IPS-18c (cell line): Measurements from ENCODE around the gene SIK1.
"Not testable (repeated sequence)": the region's sequence is repeated elsewhere in the genome, so short reads cannot be mapped to it uniquely, and the experiment has no call there.

Experiments used
- H3K4me3 ChIP-seq: 2 replicates; pipeline ENCODE4 v1.7.0; 2013; ENCODE audit warnings: low read depth, mild to moderate bottlenecking, low read length, moderate library complexity; ENCODE audit not compliant: insufficient read depth
- H3K9me3 ChIP-seq: one replicate; pipeline ENCODE4 v1.6.1; 2013; ENCODE audit warnings: mild to moderate bottlenecking, low read length, moderate library complexity; ENCODE audit not compliant: control insufficient read depth, insufficient read depth

Gene SIK1

GRCh38 chr21:43444524-43444923 is 17.6 kb upstream of the SIK1 start:
- not testable (repeated sequence) for H3K4me3 ChIP-seq, H3K9me3 ChIP-seq

DNA sequence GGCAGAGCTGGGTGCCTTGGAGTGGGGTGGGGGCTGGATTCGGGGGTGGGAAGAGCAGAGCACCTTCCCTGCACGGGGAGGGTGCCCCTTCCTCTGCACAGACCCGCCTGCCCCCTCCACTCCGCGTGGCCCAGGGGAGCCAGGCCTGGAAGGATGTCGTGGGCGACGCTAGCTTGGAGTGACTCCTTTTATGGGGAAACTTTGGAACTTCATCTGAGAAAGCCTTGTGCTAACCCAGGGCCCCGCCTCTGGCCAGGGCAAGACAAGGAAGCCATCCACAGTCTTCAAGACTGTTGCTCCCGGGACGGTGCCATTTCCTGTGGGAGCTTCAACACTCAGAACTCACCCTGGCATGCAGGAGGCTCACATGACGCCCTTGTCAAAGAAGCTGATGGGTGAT is 15.6 kb upstream of the SIK1 start:
- H3K9me3 ChIP-seq, H3K4me3 ChIP-seq: not testable (repeated sequence)

DNA sequence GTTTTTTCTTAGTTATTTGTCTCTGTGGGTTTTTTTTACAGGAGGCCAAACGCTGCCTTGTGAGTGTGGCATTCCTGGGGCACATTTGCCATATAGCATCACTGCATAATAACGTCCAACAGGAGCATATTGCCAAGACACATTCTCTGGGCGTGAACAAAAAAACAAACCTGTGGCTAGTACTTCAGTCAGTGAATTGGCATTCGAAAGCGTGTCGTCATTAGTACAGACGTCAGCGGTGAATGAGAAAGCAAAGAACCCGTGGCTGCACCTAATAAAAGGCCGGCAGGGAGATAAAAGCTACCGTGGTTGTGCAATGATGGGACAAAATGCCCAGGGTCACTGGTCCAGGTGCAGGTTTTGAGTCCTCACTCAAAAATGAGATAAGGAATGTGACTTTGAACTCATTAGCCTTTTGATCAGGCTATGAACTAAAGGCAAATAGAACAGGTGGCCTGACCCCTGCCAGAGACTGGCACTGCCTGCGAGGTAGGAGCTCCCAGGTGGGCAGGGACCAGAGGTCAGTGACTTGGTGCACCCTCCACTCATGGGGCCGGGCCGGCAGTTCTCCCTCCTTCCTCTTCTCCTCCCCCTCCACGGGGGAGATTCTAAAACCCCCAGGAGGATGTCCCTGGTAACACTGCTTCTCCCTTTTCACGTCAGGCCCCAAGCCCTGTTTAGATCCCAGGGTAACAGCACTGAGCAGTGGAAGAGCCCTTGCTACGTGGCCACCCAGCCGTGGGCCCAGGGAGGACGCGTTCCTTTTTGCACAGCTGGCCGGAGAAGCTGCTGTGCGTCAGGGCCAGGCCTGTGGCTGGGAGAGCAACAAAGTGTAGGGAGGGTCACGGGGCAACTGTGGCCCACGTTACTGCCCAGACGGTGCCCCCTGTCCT is 14.2 kb upstream of the SIK1 start:
- not testable (repeated sequence) for H3K9me3 ChIP-seq, H3K4me3 ChIP-seq

DNA sequence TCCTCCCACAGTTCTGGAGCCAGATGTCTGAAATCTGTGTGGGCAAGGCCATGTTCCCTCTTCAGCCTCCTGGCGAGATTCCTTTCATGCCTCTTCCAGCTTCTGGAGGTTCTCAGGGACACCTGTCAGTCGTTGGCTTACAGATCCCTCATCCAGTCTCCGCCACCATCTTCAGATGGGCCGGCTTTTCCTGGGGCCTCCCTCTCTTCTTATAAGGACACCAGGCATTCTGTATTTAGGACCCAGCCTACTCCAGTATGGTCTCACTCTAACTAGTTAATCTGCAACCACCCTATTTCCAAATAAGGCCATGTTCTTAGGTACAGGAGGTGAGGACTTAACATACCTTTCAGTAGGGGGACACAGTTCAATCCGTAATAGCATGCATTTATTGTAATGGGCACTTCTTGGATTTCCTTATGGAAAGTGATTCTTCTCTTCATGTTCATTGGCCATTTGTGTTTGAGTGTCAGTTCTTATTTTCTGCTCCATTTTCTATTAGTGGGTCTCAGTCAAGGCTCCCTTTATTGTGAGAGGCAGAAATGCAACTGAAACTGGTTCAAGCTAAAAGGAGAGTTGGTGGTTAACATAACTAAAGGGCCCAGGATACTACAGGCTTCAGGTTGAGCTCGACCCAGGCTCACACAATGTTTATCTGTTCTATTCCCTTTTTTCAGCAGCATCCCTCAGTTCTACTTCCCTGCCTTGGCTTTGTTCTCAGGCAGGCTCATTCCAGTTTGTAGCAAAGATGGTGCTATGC is 12.6 kb upstream of the SIK1 start:
- not testable (repeated sequence) for H3K4me3 ChIP-seq, H3K9me3 ChIP-seq

DNA sequence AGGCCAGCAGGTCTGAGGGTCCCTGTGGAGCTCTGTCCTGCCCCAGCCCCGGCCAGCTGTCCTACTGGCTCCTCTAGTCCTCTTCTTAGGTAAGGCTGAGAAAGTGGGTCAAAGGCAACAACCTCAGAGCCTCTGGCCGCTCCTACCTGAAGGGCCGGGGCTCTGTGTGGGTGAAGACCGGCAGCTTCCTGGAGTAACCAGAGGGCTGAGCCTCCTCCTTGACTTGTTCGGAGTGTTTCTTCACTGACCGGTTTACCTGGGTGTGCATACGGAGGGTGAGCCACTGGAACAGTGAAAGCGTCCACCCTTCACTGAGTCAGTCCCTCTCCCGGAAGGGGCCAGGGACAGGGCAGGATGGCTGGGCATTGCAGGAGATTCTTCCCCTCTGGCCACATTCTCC is 9.3 kb upstream of the SIK1 start:
- H3K9me3 ChIP-seq, H3K4me3 ChIP-seq: not testable (repeated sequence)

DNA sequence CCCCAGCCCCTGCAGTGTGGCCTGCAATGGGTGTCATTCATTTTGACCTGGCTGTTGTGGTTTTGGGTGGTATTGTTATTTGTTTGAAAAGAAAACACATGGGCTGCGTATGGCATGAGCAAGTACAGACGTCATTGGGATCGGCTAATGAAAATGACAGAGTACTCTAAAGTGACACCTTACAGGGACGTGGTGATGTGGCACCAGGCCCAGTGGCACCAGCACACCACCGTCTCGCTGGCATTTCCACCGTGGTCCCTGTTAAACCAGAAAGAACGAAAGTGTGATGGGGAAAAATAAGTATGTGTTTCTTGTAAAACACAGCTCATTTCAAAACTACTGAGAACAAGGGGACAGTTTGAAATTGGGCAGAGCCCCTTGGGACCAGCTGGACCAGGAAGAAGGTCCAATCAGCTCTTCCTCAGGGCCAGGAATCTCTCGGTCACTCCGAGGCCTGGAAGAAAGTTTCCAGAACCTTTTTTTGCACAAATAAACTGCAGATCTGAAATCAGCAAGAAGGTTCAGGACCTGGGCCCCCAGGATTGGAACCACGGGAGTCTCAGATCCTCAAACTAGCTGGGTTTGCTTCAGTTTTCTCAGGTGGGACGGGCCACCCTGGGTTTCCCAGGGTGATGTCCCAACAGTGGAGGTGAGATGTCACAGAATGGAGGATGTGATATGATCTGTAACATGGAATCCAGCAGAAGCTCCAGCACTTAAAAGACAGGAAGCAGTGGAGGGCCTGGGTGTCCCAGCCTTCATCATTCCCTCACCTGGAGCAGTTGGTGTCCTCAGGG is 6.6 kb upstream of the SIK1 start:
- not testable (repeated sequence) for H3K4me3 ChIP-seq, H3K9me3 ChIP-seq

GRCh38 chr21:43430830-43431416 is 4.0 kb upstream of the SIK1 start:
- not testable (repeated sequence) for H3K9me3 ChIP-seq, H3K4me3 ChIP-seq

- H3K4me3 ChIP-seq, H3K9me3 ChIP-seq: not testable (repeated sequence)
Measured at GRCh38 chr21:43428964-43429363, 2.0 kb upstream of the SIK1 start.

DNA sequence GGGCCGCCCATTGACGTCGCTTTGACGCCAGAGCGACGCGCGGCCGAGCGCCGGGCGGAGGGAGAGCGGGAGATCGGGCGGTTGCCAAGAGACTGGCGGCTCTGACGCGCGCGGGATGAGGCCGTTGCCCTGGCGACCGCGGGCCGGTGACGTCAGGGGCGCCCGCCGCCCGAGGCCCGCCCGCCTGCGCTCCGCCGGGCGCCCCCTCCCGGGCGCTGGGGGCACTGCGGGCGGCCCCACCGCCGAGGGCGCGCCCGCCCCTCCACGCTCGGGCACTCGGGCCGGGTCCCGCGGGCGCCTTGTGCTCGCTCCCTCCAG is 270 bp upstream of the SIK1 start:
- not testable (repeated sequence) for H3K4me3 ChIP-seq, H3K9me3 ChIP-seq

GRCh38 chr21:43426004-43426403 is 927 bp downstream of the SIK1 start:
- not testable (repeated sequence) for H3K9me3 ChIP-seq, H3K4me3 ChIP-seq

DNA sequence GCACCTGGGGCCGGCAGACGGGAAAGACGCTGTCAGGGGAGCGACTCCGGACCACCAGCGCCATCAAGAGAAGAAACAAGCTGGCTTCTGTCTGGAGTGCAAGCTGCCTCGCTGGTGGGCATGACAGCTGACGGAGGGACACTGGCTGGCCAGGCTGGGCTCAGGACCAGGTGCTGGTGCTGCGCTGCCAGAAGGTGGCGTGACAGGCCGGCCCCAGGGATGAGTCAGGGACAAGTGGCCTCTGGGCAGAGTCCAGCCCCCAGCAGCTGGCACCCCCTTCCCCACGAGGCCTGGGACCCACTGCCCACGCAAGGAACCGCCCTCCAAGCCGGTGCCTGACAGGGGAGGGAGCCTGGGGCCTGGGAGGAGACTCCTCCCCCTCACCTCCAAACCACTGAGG is 7.5 kb downstream of the SIK1 start:
- not testable (repeated sequence) for H3K9me3 ChIP-seq, H3K4me3 ChIP-seq

DNA sequence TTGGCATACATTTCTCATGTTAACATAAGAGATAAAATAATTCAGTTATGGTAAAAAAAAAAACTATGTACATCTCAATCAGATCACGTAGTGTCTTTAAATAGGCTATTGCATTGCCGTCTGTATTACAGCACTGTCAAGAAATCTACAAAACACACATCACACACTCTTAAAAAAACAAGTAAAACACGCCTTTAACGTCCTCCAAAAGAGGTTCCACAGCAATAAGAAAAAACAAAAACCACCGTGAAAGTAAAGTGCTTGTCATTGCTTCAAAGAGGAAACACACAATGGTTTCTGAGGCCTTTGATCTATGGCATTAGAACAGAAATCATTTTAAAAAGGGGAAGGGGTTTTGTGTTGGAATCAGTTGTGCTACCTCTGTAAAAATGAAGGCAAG is 12.4 kb downstream of the SIK1 start:
- not testable (repeated sequence) for H3K9me3 ChIP-seq

DNA sequence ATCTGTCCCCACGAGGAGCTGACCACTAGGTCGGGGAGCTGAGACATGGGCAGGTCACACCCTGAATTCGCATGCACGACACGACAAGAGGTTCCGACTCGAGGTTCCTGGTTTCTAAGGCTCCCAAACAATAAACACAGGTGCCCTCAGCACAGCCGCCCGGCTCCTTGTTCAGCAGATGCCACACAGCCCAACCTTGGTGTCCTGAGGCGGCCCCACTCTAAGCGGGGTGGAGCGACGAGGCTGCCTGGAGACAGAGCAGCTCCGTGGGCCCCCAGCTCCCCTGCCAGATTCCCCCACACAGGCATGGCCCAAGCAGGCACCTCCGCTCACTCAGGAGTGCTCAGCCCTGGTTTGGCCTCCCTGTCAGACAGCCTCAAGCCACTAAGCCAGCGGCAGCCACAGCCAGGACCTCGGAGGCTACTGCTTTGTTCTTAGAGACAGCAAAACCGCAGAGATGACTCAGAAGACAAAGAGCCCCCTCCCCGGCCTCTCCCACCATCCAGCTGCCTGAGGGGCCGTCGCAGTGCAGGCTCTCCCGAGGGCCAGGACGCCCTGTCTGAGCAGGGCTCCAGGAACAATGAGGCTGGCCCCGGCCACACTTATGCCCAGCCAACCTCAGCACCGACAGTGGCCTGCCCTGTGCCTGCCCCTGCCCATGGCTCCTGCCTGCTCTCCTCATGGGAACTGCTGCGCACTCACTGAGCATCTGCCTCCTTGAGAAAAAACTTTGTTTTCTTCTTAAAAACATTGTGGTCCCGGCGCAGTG is 14.7 kb downstream of the SIK1 start:
- H3K9me3 ChIP-seq = not testable (repeated sequence)

More for the DNA sequence above, 12.4 kb downstream of the SIK1 start:
- not testable (repeated sequence) for H3K4me3 ChIP-seq

DNA sequence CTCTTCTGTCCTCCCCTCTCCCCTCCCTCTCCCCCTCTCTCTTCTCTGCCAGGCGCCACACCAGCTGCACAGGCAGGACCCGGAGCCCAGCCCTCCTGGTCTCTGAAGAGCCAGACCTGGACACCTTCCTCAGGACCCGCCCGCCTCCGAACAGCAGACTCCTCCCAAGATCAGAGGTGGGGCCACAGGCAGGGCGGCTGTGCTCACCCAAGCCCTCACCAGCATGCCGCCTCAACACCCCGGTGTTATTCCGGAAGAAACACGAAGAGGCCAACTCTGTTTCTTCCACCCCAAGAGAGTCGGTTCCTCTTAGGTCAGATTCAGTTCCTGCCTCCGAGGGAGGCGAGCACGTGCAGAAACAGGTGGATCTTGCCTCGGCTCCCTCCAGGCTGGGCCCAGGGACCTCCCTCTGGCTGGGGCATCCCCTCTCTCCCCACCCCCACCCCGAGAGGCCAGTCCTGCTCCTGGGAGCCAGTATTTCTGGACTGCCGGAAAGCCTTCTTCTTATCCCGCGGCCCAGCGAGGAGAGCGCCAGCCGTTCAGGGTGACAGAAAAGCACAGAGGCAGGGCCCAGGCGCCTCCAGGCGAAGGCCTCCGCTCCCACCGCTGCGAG is 16.4 kb downstream of the SIK1 start:
- not testable (repeated sequence) for H3K9me3 ChIP-seq, H3K4me3 ChIP-seq

More for the DNA sequence above, 14.7 kb downstream of the SIK1 start:
- H3K4me3 ChIP-seq = not testable (repeated sequence)

- H3K9me3 ChIP-seq, H3K4me3 ChIP-seq: not testable (repeated sequence)
Measured at GRCh38 chr21:43407139-43407538, 19.8 kb downstream of the SIK1 start.

GRCh38 chr21:43404450-43404849 is 22.5 kb downstream of the SIK1 start:
- not testable (repeated sequence) for H3K9me3 ChIP-seq, H3K4me3 ChIP-seq
